NCI-H2107 (cell line): Measurements from ENCODE around the gene IPO8.
"Not testable (repeated sequence)": the region's sequence is repeated elsewhere in the genome, so short reads cannot be mapped to it uniquely, and the experiment has no call there.

Source experiments
- DNase-seq: peaks from one replicate; lab custom pipeline; 2025; lab: John Stamatoyannopoulos, UW

Gene IPO8

GRCh38 chr12:30687265-30687986, 8.2 kb downstream of the IPO8 start:
- DNase-seq, result no peak

DNA sequence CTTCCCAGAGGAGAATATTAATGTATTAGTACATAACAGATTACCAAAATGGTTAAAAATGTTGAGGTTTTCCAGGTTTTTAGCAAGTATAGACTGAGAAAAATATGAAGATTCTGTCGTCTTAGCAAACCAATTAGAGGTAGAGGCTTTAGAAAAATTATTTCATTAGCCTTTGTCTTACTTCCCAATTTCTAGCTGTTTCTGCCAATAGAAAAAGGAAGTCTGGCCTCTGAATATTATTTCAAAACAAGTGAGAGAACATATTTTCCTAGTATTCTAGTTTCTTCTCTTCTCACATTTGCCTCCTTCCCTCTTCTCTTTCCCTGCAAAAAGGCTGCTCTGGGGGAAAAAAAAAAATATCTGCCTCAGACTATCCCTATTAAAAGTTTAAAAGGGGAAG, 16.4 kb downstream of the IPO8 start:
- no peak for DNase-seq

DNA sequence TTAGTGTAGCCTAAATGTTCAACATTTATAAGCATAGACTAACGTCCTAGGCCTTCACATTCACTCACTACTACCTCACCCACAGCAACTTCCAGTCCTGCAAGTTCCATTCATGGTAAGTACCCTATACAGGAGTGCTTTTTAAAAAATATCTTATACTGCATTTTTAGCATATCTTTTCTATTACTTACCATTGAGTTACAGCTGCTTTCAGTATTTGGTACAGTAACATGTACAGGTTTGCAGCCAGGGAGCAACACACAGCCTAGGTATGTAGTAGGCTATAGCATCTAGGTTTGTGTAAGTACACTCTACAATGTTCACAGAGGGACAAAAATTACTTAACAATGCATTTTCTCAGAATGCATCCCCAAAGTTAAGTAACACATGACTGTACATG, 17.4 kb downstream of the IPO8 start:
- no peak for DNase-seq

- no peak for DNase-seq
Observed at GRCh38 chr12:30661210-30661609, 34.5 kb downstream of the IPO8 start.

- DNase-seq, result no peak
Observed at GRCh38 chr12:30652034-30652696, 43.5 kb downstream of the IPO8 start.

- DNase-seq, result no peak
Observed at GRCh38 chr12:30646821-30647220, 48.8 kb downstream of the IPO8 start.

- no peak for DNase-seq
Observed at GRCh38 chr12:30643366-30643765, 52.3 kb downstream of the IPO8 start.

DNA sequence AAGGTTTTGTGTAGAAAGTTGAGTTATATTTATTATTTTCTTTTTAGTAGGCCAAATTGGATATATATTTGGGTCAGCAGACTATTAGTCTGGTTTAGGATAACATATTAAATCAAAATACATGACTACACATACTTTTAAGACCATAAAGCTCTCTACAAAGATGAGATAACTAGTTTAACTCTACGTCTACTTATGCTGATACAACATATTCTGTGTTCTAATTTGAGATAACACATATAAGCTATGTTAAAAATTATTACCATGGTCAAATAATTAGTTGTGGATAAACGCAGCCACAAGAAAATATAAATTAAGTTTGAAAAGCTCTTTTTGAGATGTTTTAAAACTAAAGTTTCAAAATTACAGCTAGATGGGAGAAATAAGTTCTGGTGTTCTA, 55.3 kb downstream of the IPO8 start:
- no peak for DNase-seq

DNA sequence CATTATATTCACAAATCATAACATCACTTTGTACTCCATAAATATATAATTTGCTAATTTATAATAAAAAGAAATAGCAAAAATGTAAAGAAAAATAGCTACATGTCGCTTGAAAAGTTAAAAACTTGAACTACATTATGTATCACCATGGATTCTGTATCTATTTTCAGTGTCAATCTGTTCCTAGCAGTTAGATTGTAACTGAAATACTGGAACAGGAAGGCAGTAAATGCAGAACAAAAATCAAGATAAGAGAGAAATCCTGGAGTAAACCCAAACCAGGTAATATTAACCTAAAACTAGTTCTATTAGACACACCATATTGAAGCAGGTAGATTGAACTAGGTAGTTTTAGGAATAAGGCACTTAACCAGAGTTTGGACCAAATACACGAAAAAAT, 60.3 kb downstream of the IPO8 start:
- no peak for DNase-seq

GRCh38 chr12:30631740-30632139, 63.9 kb downstream of the IPO8 start:
- DNase-seq, result no peak

DNA sequence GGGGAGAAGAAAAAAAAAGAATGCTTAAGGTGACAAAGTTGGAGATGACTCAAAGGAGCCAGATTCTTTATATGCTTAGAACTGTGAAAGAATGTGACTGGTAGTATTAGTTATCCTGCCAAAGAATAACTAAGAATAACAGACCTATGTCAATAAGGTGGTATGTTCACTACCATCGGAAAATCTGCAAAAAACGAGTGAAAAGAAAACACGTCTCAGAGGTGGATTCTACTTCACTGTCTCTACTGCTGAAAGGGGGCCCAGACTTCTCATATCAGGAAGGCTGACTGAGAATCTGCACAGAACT, 64.7 kb downstream of the IPO8 start:
- no peak for DNase-seq

GRCh38 chr12:30630076-30630978, 65.3 kb downstream of the IPO8 start:
- DNase-seq, result no peak

DNA sequence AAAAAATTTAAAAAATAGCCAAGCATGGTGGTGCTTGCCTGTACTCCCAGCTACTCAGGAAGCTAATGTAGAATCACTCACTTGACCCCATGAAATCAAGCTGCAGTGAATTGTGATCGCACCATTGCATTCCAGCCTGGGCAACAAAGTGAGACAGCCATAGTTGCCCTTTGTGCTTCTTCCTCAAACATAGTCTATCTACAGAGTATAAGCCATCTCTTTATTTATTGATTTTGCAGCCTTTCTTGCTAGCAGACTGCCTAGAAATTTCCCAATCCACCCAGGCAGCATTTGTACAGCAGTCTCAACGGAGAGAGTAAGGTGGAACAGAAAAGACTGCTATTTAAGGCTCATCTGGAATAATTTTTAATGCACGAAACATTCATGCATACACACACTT, 68.8 kb downstream of the IPO8 start:
- DNase-seq, result no peak

DNA sequence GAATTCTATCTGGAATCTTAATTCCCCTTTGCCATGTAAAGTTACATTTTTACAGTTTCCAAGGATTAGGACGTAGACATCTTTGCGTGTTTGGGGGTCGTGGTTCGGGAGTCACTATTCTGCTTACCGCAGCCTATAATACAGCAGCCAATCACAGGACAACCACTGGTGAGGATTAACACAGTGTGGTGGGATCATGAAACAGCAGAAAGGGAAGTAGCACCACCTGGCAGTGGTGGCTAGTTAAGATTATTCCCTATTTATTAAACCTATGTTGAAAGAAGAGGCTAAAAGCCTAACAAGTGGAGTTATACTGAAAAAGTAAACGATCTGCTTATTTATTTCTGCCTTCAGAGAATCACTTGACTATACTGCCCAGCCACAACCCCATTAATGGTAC, 71.7 kb downstream of the IPO8 start:
- DNase-seq, result no peak

DNA sequence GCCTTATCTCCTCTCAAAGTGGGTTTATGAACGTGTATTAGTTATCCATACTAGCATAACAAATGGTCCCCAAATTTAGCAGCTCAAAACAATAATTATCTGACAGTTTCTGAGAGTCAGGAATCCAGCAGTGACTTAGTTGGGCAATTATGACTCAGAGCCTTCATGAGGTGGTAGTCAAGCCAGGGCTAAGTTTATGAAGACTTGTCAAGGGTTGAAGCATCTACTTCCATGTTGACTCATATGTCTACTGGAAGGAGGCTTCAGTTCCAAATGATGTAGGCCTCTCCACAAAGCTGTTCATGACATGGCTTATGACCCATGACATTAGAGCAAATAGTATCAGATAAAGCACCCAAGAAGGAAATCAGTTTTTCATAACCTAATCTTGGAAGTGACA, 73.2 kb downstream of the IPO8 start:
- DNase-seq, result no peak

DNA sequence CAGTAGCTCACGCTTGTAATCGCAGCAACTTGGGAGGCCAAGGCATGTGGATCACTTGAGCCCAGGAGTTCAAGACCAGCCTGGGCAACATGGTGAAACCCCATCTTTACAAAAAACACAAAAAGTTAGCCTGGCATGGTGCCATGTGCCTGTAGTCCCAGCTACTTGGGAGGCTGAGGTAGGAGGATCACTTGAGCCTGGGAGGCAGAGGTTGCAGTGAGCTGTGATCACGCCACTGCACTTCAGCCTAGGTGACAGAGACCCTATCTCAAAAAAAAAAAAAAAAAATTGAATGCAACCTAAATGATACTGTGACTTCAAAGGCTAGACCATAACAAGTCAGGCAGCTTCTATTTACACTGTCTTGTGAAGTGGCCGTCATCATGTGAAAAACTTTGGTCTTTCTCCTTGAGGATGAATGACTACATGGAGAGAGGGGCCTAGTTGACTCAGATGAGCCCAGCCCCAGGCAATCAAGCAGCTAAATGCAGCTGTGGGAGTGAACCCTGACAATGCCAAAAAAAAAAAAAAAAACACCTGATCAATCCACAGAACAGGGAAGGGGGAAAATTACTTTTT, 73.9 kb downstream of the IPO8 start:
- not testable (repeated sequence) for DNase-seq

DNA sequence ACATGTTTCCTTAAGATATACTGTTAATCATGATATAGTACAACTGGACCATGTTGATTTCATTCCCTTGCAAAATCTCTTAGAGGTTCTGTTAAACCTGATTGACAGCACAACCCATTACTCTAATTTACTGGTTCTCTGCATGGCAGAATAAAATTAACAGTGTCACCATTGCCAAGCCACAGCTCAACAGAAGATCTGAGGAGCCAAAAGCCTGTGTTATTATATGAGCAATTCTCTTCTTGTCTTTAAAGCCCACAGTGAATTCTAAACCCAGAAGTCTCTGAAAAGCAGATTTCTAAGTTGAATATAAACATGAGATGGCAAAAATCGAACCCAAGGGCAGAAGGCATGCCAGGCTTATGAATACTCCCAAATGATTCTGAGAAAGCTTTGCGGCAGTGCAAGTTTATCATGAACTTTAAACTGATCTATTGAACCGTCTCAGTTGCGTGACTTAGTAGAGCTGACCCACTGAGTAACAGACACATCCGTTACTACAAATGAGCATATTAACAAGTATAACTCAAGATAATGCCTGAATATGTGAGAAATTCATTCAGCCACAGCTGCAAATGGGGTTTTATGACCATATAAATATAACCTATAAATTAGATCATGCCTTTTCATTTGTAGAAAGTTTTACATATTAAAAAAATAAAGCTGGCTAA, 78.2 kb downstream of the IPO8 start:
- DNase-seq, result no peak

GRCh38 chr12:30614031-30614430, 81.6 kb downstream of the IPO8 start:
- DNase-seq, result no peak

DNA sequence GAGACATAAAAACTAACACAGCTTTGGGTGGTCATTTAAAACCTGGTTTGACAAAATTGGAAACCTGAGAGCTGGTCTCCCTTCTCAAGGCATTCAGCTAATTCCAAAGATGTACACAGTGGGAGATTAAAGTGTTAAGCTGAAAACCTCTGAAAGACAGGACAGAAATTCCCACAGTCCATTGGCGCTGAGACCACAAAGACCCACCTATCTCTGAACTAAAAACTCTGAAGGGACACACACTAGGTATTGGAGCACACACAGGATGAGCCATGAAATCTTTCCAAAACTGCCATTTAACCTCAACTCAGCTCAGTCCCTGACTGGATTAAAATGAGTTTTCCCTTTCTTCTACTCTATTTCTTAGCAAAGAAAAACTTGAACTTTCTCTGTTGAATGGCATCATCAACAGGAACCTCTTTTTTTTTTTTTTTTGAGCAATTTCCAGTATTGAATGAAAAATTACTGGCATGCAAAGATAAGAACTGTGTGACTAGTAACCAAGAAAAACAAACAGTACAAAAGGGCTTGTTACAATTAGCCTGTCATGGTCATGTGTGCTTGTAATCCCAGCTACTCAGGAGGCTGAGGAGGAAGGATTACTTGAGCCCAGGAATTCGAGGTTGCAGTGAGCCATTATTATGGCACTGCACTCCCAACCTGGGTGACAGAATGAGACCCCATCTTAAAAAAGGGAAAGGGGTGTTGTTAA, 82.4 kb downstream of the IPO8 start:
- DNase-seq, result no peak

GRCh38 chr12:30610718-30611117, 85.0 kb downstream of the IPO8 start:
- DNase-seq, result no peak

DNA sequence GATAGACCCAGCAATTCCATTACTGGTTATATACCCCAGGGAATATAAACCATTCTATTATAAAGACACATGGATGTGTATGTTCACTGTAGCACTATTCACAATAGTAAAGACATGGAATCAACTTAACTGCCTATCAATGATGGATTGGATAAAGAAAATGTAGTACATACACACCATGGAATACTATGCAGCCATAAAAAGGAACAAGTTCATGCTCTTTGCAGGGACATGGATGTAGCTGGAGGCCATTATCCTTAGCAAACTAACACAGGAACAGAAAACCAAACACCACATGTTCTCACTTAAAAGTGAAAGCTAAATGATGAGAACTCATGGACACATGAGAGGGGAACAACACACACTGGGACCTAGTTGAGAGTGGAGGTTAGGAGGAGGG, 85.8 kb downstream of the IPO8 start:
- DNase-seq, result not testable (repeated sequence)
